C4-2B (cell line): ENCODE results near the gene PTH1R.

ENCODE experiments used
- H3K27ac ChIP-seq: fragments of 450-650 bp; 2 replicates; pipeline ENCODE4 v1.5.1; 2017
- ZFX ChIP-seq: fragments of 450-650 bp; IDR thresholded peaks from 2 replicates; pipeline ENCODE4 v1.6.1; 2017
- TF ChIP-seq, protein P1 (sequence below): fragments of 450-650 bp; conservative IDR thresholded peaks from 2 replicates; pipeline ENCODE4 v1.5.1; 2017; ENCODE audit warnings: mild to moderate bottlenecking

Gene PTH1R

DNA sequence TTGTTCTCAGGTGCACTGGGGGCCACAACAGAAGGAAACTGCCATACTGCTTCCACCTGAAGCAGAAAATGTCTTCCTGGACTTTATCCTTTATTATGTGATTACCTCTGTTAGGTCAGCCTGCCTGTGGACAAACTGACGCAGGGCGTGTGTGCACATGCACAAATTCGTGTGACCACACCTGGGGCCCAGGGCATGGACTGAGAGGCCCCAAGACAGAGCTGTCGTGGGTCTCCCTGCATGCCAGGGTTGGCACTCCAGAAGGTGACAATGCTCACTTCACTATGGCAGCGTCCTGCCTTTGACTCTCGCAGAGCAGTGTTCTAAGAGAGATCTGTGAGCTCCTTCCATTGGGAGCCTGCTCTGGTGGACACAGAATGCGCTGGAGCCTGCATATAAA is 64.6 kb downstream of the PTH1R start:
- no peak for TF ChIP-seq ZFX
- TF ChIP-seq, protein P1, sequence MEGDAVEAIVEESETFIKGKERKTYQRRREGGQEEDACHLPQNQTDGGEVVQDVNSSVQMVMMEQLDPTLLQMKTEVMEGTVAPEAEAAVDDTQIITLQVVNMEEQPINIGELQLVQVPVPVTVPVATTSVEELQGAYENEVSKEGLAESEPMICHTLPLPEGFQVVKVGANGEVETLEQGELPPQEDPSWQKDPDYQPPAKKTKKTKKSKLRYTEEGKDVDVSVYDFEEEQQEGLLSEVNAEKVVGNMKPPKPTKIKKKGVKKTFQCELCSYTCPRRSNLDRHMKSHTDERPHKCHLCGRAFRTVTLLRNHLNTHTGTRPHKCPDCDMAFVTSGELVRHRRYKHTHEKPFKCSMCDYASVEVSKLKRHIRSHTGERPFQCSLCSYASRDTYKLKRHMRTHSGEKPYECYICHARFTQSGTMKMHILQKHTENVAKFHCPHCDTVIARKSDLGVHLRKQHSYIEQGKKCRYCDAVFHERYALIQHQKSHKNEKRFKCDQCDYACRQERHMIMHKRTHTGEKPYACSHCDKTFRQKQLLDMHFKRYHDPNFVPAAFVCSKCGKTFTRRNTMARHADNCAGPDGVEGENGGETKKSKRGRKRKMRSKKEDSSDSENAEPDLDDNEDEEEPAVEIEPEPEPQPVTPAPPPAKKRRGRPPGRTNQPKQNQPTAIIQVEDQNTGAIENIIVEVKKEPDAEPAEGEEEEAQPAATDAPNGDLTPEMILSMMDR: no peak
- H3K27ac ChIP-seq: no peak overlapping the region

DNA sequence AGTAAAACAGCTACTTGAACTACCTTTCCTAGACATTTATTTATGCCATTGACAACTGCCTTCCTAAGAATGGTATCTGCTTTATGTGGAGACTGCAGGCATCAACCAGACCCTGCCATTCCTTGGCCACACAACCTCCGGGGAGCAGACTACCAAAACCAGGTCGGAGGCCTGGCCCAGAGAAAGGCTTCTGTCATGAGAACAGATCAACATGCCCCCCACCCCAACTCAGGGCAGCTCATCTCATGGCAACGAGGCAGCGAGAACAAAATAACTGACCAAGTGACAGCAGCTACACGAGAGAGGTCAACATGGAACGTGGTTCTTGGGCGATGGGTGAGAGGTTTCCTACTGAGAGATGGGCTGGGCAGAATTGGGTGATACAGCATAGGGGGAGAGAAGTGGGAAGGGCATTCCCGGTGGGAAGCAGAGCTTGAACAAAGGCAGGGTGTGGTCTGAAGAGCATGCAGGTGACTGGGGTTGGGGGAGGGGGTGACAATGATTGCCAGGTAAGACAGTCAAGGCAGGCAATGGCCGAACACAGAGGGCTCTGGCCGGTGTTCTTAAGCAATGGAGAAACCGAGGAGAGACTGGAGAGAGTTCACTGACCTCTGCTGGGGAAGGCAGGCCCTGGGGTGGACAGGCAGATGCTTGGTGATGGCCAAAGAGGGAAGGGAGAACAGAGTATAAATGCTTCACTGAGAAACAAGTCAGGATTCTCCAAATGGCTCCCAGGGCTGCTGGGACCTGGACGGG is 65.1 kb downstream of the PTH1R start:
- H3K27ac ChIP-seq: no peak overlapping the region
- no peak for TF ChIP-seq ZFX
- TF ChIP-seq, protein P1: no peak

DNA sequence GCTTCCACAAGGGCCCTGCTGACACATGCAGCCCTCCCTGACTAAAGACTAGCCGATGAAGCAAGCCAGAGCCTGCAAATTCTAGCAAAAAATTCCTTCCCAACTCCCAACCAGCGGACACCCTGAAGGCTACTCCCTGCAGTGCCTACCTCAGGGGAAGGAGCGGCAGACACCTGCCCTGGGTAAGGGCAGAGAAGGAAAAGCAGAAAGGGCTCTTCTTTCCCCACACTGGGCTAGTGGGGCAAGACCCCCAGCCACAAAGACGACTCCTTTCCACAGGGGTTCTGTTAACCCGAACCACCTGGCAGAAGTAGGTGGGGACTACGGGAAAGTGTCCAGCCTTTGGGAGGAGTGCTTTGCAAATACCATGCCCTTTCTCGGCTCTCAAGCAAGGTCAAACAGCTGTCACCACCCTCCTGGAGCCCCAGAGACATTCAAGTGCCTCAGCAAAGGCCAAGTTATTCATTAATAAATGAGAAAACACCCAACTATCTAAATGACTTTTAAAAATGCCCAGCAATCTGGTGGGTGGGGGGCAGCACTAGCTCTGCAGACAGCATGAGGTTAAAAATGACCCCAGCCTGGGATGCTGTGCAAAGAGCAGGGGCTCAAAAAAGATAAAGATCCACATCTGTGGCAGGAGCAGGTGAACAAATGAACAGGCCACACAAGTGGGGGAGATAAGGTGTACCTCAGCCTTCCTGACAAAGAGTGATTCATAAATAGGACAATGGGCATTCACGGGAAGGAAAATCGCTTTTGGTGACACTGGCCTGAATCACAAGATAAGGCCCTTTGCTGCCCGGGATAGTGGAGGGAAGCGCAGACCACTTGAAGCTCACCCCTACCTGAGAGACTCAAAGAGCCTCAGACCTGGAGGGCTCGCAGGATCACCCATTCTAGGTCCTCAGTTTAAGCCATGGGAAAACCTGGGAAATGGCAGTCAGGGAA is 66.0 kb downstream of the PTH1R start:
- TF ChIP-seq, protein P1: no peak
- TF ChIP-seq ZFX: no peak
- H3K27ac ChIP-seq: no peak overlapping the region

DNA sequence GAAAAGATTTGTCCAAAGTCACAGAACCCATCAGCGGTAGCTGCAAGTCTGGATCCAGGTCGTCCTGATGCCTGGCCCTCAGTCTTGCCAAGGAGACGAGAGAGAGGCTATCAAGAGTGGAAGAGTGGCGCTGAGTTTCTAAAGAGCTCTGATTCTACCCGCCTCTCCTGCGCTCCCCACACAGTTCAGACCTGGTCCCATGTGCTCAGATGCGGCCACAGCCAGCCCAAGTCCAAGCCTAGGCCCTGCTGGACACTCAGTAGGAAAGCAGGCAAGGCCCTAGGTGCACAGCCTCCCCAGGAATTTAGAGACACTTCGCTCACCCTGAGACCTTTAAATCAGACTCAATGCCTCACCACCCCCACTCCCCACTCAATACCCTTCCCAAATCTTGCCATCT is 66.7 kb downstream of the PTH1R start:
- TF ChIP-seq, protein P1: no peak
- TF ChIP-seq ZFX: no peak
- no peak overlapping the region for H3K27ac ChIP-seq

DNA sequence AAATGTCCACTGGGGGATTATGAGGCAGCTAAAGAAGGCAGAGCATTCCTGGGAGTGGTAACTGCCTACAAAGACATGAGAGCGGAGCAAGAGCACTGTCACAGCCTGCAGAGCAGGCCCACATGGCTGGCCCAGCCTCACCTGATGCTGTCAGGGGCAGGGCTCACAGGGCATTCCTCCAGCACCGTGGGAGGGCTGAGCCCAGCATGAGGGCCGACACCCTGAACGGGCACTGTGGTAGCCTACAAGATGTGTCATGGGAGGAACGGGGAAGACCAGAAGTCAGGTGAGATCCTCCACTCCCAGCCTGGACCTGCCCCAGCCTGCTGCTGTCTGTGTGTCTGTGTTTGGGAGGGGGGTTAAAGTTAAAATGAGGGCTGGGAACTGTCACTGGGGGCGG is 68.9 kb downstream of the PTH1R start:
- H3K27ac ChIP-seq: peak overlapping the region; percentile 57; the same call in 1 of the 2 replicates
- TF ChIP-seq ZFX: no peak
- TF ChIP-seq, protein P1: no peak

DNA sequence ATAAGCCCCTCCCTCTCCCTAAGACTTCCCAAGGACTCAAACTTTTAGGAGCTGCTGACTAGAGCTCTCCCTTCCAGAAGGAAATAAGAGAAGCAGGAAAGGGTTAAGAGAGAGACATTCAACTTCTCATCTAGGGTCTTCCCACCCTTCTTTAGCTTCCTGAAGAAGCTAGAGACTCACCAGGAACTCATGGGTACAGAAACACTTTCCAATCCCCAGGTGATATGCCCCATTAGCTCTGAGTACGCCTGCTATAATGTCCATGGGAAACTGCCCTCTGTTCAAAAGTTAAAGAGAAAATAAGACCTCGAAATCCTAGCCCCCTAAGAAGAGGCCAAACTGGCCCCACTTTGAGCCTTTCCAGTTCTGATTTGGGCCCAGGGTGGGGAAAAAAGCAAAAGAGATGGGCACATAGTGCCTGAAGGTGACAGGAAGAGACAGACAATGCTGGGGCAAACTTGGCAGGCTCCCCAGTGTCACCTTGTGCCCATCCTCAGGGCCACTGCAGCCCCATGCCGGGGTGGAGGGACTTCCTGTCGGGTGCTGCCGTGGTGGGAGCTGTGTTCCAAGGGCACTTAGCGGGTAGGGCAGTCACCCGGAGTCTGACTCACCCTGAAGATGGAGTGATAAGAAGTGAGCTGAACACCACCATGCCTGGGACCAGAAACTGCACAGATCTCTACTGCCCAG is 69.5 kb downstream of the PTH1R start:
- TF ChIP-seq ZFX: no peak
- TF ChIP-seq, protein P1: no peak
- H3K27ac ChIP-seq: peak overlapping the region; percentile 57
